Endometrium (tissue), 2 donors: Measurements from ENCODE around the gene ELP6.

Experiments used
- FAIRE-seq: peaks from 2 replicates; lab custom pipeline; 2012; peaks lifted over from hg19 to GRCh38; lab: Jason Lieb, UNC
- donor health status: control.
- donor health status: control.

Gene ELP6

GRCh38 chr3:47513125-47513929 is at the start of gene ELP6:
Gene ELP6, minus strand, starts transcription at chr3:47513712. Its CDS starts 122 bp downstream, at chr3:47513590.
- peak; percentile 72 for FAIRE-seq

- no peak for FAIRE-seq
Measured at GRCh38 chr3:47556351-47556750, 42.8 kb upstream of the ELP6 start.

- FAIRE-seq = no peak
Measured at GRCh38 chr3:47554335-47554734, 40.8 kb upstream of the ELP6 start.

- FAIRE-seq = no peak
Measured at GRCh38 chr3:47553407-47553806, 39.9 kb upstream of the ELP6 start.

GRCh38 chr3:47542471-47543173 is 29.1 kb upstream of the ELP6 start:
- FAIRE-seq = no peak

- no peak for FAIRE-seq
Measured at GRCh38 chr3:47541583-47542108, 28.1 kb upstream of the ELP6 start.

- FAIRE-seq = no peak
Measured at GRCh38 chr3:47540281-47540680, 26.8 kb upstream of the ELP6 start.

GRCh38 chr3:47536967-47537366 is 23.5 kb upstream of the ELP6 start:
- FAIRE-seq = no peak

- no peak for FAIRE-seq
Measured at GRCh38 chr3:47536221-47536891, 22.8 kb upstream of the ELP6 start.

GRCh38 chr3:47533996-47534454 is 20.5 kb upstream of the ELP6 start:
- FAIRE-seq = no peak

GRCh38 chr3:47533481-47533880 is 20.0 kb upstream of the ELP6 start:
- no peak for FAIRE-seq

GRCh38 chr3:47527952-47528725 is 14.6 kb upstream of the ELP6 start:
- FAIRE-seq = no peak

GRCh38 chr3:47525617-47526016 is 12.1 kb upstream of the ELP6 start:
- FAIRE-seq = no peak

- no peak for FAIRE-seq
Measured at GRCh38 chr3:47523310-47524073, 10.0 kb upstream of the ELP6 start.

GRCh38 chr3:47522082-47522987 is 8.8 kb upstream of the ELP6 start:
- FAIRE-seq = peak; percentile 39

GRCh38 chr3:47520756-47521155 is 7.2 kb upstream of the ELP6 start:
- FAIRE-seq = no peak

GRCh38 chr3:47517937-47518336 is 4.4 kb upstream of the ELP6 start:
- no peak for FAIRE-seq

- no peak for FAIRE-seq
Measured at GRCh38 chr3:47515864-47516319, 2.4 kb upstream of the ELP6 start.

GRCh38 chr3:47515100-47515499 is 1.6 kb upstream of the ELP6 start:
- FAIRE-seq = no peak
